GM21528 (cell line): ENCODE data around the gene CXCL14.

Source experiments
- ATAC-seq: cut with Tn5 transposase; IDR thresholded peaks from one replicate; pipeline ENCODE4 v1.9.1; 2021; ENCODE audit warnings: mild to moderate bottlenecking, moderate library complexity; ENCODE audit not compliant: unreplicated experiment, low FRiP score

CXCL14 gene

DNA sequence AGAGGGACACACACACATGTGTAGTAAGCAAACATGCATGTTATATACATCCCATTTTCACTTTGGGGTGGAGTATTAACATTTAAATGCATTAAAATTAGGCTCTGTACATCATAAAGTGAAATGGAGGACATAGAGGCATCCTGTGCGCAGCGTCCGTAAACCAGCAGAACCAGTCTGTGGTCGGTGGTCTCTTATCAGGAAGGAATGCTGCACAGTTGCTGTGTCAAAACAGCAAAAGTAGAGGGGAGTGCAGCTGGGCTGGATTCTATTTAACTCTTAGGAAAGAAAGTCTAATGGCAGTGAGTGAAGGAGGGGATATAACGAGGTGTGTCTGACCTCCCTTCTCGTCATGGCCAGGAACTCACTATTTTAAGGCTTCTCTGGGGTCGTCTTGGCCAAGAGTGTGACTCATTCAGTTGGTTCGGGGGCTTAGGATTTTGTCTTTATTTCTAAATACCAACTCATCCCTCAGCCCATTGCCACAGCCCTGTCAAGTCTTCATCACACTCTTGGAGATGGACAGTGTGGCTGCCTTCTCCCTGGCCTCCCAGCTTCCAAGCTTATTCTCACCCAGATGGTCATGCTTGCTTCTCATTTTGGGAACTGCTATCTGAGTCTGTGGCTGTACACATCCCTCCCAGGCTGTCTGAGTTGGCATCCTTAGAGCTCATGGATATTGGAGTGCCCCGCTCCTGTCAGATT, 20.1 kb upstream of the CXCL14 start:
- no peak for ATAC-seq

DNA sequence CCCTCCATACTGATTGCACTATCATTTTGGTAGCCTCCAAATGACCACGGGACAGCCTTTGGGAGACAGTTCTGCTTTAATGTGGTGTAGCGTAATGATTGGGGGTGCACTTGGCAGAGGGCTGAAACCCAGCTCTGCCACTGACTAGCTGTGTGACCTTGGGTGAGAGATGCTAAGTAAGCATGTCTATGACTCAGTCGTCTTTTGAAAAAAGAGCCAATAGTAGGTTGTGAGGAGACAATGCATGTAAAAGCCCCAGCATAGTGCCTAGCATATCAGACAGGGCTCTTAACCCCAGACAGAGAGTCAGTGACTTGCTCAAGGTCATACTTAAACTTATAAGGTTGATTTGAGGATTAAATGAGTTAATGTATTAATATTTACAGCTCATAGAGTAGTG, 18.0 kb upstream of the CXCL14 start:
- ATAC-seq: no peak

DNA sequence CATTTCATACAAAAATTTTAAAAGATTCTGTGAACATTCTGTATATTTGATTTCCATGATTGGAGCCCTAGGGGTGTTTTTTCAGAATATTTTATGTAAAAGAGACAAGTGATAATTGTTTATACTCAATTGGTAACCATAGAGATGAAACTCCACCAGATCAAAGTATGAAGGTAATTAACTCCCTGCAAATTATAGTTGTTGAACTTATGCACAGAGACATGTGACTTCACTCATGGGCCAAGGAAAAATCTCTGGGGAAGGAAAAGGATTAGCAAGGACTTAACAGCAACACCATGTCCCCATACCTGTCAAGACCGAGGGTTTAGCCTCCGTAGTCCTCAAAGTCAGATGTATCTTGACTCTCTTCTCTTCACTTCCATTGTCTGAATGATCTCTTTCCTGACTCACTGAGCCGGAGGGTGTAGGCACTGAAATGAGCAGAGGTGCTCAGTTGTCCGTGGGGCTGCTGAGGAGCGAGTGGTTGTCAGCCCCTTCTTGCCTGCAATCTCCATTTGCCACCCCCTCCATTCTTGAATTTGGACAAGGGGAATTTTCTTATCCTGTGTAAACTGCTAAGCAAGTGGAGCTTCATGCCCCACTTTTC, 17.5 kb upstream of the CXCL14 start:
- ATAC-seq: no peak

DNA sequence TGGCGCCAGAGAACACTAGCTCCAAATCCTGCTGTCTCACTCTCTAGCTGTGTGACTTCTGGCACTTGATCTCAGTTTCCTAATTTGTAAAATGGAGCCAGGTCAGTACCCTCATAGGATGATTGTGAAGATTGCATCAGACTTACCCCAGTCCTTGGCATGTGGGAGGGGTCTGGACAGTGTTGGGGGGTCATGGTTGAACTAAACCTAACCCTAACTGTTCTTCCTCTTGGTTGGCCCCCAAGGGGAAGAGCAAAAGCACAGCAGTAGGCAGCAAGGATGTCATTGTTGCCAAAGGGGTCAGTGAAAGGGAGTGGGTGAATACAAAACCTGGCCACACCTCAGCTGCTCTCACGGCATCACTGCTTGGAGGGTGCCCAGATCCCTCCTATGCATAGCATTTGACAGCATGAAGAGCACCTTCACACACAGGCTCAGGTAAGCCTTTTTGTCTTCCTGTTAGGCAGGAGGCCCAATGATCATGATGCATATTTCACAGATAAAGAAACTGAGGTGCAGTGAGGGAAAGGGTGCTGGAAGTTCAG, 15.7 kb upstream of the CXCL14 start:
- no peak for ATAC-seq

DNA sequence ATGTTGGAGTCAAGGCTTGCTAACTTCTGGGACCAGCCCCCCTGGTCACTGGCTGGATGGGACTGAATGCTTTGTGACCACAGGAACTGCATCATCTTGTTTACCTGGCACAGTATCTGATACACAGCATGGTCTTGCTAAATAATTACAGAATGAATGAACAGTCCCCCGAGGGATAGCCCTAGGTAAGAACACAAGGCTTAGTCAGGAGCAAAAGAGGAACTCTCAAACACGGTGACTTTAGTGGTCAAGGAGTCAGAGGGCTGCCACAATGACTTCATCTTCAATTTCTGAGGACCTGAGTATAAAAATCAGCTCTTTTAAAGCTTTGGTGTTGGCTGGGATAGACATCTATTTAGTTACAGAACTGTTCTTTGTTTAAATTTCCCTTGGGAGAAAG, 15.1 kb upstream of the CXCL14 start:
- ATAC-seq: no peak

DNA sequence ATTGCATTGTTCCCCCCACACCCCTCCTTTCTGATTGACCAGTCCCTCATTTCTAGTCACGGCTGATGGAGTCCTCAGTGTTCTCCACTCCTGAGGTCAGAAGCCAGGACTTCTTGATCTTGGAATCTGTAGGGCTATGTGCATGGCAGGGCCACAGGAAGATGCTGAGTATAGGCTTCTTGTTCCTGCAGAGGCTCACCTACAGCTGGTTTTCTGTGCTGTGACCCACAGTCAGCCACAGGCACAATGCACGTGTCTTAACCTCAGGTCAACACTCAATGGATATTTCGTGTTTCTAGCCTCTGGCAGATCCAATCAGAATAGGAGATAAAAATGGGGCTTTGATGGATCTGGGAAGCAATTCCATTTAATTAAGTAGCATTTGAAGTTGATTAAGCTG, 14.3 kb upstream of the CXCL14 start:
- no peak for ATAC-seq

DNA sequence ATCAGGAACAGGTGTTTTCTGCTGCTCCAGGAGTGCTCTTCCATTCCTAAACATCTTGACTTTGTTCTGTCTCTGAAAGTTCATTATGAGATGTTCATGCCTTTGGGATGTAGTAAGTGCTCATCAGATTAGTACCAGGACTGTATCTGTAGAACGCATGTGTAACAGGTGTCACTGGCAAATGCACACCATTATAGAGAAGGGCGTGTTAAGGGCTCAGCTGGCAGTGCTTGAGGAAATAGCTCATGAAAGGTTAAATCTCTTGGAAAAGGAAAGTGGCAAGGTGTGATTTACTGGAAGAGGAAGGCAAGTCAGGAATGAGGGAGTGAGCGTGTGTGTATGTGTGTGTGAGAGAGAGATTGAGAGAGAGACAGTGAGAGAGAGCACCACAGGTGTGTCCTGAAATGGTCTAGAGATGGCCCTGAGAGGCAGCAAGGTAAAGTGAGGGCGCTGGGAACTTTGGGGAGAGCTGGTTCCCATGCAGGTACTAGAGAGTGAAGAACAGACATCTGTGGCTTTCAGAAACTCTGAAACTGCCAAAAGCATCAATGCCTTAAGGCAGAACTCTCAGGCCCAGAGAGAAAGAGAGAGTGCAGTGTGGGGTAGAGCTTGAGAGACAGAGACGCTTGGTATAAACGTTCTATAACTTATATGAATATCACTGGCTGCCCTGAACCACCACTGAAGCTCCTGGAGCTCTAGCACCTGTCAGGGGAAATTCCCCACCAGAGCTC, 13.7 kb upstream of the CXCL14 start:
- ATAC-seq: no peak

DNA sequence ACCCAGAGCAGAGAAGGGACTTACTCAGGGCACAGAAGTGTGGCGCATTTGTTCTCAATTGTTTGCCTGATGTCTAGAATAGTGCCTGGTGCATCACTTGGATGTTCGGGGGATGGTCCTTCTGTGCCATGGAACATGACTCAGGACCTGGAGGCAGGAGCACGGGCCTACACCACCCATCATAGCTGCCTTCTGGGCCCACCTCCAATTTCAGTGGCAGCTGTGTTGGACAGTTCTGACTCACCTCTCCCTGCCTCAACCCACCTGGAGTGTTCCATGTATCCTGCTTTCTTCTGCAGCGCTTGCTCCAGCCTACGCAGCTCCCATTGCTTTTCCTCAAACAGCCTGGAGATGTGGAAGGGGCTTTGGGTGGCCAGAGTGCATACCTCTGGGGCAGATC, 12.5 kb upstream of the CXCL14 start:
- ATAC-seq: no peak

DNA sequence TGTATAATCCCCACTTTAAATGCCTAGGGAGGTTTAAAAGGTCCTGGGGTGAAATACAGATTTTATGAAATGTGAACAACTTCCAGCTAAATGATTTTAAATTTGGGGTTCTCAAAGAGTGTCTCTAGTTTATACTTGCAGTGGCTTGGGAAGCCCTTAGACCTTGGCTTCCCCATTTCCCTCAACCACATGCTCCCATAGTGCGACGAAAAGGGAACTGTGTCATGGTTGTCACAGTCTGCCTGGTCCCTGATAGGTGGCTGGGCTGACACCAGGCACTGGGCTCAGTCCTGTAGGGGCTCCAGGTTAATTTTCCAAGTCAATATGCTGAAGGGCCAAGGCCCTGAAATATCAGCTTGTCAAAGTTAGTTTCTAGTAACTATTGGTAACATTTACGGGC, 10.4 kb upstream of the CXCL14 start:
- no peak for ATAC-seq

DNA sequence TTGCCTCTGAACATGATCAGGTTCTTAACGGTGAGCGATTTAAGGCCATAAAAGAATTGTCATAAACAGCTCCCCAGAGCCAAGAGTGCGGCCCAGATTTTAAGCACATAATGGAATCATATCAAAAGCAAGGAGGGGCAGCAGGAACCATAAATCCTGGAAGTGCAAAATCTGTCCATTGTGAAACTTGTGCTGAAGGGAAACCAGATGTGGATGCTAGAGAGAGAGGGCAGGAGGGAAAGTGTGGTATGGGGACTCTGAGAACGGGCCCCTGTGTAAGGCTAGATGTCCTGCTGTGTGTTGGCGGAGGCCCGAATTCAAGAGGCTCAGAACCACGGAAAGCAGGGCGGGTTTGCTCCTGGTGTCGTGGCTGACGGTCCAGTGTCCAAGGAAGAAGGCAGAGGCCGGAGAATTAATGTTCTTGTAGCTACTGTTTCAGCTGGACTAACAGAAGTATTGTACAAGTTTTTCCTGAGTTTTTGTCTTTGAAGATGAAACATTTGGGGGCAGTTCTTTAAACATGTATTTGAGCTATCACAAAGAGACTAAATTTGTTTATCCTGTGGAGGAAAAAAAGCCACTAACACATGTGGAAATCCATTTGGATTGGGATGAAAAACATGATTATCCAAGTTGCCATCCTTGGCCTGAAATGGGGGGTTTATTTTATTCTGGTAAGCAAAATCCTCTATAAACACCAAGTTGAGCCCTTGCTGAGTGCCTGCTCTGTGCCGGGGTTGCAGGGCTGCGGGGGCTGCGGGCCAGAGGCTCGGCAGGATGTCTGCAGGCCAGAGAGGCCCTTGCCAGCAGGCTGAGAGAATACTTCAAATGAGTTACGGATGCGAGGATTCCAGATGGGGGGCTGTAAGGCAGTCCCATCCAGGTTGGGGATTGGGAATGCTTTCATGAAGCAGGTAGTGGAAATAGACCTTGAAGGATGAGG, 9.2 kb upstream of the CXCL14 start:
- ATAC-seq: no peak

DNA sequence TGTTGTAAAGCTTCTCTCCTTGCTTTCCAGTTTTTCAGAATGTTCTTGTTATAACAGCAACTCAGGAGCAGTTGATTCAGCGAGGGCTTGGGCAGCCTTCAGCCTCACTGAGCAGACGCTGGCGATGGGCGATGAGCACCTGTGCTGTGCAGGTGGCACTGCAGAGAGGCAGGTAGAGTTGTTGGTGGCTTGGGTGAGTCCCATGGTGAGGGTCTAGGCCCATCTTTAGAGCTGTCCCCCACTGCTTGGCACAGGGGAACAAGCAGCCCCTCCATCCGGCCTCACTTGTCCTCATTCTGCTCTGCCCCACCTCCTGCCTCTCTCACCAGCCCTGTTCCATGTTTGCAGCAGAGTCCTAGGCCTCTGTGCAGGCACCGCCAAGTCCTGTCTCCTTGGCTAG, 6.1 kb upstream of the CXCL14 start:
- no peak for ATAC-seq

DNA sequence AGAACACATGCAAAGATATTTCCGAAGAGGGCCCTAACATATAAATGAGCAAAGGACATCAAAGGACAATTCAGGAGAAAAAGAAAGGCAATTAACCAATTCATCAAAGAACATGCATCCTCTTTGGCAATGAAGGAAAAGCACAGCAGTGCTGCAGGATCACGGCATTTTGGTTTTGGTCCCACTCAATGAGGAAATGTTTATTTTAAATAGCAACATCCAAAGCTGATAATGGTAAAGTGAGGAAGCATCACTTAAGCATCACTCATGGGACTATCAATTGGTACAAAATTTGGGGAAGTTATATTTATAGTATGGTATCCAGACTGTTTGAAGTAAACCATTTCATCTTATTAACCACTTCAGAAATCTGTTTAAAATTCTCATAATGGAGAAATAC, 5.5 kb upstream of the CXCL14 start:
- ATAC-seq: no peak

DNA sequence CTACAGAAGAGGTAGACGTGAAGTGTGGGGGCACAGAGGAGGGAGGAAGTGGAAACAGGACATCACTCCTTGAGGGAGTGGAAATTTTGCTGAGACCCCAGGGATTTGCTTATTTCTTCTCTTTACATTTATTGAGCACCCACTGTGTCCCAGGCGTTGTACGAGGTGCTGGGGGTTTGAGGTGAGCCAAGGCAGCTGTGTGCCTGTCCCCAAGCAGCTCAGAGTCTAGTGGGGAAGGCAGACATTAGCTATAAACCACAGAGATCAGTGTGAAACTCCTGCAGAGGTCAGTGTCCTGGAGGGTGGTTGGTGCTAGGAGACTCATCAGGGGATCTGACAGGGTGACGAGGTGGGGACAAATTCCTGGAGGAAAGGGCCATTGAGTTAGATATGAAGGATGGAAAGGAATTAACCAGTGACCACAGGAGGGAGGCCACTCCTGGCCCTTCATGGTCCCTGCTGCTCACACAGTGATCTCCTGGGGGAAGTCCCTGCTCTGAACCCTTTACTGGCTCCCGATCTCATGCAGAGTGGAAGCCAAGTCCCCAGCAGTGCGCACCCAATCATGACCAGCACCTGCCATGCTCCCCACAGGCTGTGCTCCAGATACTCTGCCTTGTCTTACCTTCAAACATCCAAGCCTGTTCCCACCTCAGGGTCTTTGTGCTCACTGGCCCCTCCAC, 3.4 kb upstream of the CXCL14 start:
- no peak for ATAC-seq

DNA sequence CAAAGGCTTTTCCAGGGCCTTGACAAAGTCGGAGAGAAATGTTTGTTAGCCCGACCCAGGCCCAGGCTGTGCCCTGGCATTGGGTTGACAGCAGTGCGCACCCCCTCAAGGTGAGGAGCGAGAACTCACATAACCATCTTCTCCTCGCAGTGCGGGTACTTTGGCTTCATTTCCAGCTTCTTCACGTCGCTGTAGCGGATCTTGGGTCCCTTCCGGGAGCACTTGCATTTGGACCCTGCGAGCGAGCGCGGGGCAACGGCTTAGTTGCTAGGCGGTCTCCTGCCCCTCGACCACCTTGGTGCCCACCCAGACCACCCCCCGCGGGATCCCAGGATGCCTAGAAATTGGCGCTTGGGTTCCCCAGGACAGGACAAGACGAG, 496 bp downstream of the CXCL14 start:
- ATAC-seq: no peak

DNA sequence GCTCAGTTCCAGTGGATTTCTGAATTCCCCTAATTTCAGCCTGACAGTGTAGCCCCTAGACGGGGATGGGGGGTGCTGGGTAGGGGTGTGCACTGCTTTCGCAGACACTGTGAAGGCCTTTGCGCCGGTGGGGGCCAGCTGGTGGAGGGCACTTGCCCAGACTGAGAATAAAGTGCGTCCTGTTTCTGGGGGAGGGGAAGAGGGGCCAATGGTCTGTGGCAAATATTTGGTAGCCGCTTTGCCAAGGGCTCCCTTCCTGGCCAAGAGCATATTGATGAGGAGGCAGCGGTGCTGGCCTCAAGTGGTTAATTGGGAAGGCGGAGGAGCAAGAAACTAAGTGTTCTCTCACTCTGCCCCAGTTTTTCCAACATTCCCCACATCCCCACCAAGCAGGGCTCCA, 1.4 kb downstream of the CXCL14 start:
- no peak for ATAC-seq

DNA sequence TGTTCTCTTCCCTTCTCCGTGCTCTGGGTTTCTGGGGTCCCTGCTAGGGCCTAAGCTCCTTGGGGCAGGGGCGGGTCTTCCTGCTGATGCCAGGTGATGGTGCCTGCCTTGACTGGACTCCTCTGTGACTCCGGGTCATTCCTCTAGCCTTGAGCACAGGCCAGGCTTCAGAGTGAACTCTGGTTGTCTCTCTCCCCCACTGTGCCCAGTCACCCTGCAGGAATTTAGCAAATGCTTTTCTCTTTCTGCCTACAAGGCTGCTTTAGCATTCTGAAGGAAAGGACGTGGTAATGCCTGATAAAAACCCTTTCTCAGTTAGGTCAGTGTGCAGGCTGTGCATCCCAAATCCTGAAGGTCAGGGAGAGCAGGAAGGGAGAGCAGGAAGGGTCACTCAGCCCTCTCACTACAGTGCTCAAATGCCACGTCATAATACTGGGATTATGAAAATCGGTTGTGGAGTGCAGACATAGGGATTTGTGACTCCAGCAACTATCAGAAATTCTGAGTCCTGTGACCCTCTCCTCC, 2.7 kb downstream of the CXCL14 start:
- no peak for ATAC-seq

DNA sequence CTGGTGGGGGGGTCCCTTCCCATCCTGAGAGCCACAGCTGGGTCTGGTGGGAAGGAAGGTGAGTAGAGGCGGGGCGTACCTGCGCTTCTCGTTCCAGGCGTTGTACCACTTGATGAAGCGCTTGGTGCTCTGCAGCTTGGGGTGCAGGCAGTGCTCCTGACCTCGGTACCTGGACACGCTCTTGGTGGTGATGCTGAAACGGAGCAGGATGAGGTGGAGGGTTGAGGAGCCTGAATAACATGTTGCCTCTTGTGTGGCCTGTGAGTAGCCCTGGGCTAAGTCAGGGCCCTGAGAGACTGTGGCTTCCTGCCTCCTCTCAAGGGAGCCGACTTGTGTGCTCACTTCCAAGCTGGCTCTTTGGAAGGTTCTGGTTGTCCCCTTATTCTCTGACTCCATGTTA, 4.3 kb downstream of the CXCL14 start:
- no peak for ATAC-seq

DNA sequence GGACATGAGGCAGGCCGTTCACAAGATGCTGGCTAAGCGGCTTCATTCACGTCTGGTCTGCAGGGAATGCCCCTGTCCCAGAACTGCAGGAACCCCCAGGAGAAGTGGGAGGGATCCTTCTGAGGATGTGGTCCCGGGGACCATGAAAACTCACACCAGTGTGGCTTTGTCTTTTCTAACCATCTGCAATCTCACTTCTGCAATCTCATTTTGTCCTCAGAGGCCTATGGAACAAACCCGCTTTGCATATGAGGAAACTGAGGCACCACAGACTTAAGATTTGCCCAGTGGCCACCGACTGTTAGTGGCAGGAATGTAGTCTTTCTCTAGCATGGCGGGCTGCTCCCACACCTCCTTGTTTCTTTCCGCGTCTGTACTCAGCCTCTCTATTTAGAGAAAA, 6.9 kb downstream of the CXCL14 start:
- ATAC-seq: no peak

DNA sequence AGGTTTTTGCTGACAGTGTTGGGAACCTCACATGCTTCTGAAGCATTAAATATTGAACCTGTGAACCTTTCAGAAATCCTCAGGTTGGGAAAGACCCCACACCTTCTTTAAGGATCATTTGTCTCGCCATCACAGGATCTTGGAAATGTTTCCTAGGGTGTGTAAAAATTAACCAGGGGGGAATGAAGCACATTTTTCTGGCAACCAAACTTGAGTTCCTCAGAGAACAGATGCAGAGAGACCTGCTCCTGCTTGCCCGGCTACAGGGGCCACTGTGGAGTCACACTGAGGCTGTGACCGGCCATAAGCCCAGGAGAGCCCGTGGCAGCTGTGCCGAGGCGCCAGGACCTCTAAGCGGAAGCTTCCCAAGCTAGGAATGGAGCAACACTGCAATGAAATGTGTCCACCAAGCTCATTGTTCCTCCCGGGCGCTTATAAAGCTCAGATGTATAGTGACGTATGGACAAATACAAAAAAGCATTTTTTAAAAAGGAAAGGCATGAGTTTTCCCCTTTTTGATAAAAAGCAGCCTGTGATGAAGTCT, 7.7 kb downstream of the CXCL14 start:
- no peak for ATAC-seq

DNA sequence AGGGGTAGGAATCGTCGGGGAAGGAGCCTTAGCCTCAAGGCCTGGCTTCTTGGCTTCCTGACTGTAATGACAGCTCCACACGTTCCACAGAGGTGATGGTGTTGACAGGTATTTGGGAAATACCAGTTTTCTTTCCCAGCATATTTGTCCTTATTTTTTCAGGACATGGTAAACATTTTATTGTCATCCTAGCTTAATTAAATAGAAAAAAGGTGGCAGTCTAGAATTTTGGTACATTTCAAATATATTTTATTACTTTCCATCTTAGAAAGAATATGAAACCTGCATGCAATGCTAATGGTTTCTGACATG, 8.4 kb downstream of the CXCL14 start:
- ATAC-seq: no peak
